Testis (tissue), 3 donors: Measurements from ENCODE around the gene ARAP1. TPM values are rescaled to one million over a fixed set of nuclear protein-coding genes. Genes with fewer than 3 reads are reported as not detected.

Experiments used
- DNase-seq: peaks from one replicate; pipeline ENCODE4 v3.0.0-alpha.2; 2019
- H3K27ac ChIP-seq, 2 donors: fragments of 200-600 bp; sonication (generic); one replicate each; pipeline ENCODE4 v1.5.1; 2019
- H3K27me3 ChIP-seq: fragments of 200-600 bp; sonication (generic); one replicate; pipeline ENCODE4 v1.5.1; 2019
- H3K36me3 ChIP-seq: fragments of 200-600 bp; sonication (generic); one replicate; pipeline ENCODE4 v1.5.1; 2017; ENCODE audit warnings: low read depth; ENCODE audit errors: missing control alignments
- H3K4me1 ChIP-seq: fragments of 200-600 bp; sonication (generic); one replicate; pipeline ENCODE4 v1.5.1; 2019
- H3K4me3 ChIP-seq, 2 donors: fragments of 200-600 bp; sonication (generic); one replicate each; pipeline ENCODE4 v1.5.1; 2017 to 2019
- H3K9me3 ChIP-seq: fragments of 200-600 bp; sonication (generic); one replicate; pipeline ENCODE4 v1.5.1; 2017
- POLR2A ChIP-seq: fragments of 450-650 bp; IDR thresholded peaks from one replicate; pipeline ENCODE4 v1.6.1; 2017; ENCODE audit warnings: antibody characterized with exemption, mild to moderate bottlenecking, moderate library complexity
- WGBS, 2 donors: methylation state at CpG; one replicate each; pipeline ENCODE4 v1.1.5; 2018; 5-methylcytosine and 5-hydroxymethylcytosine counted together
- intact Hi-C: fragments of 100-400 bp; cut with DNase I; formaldehyde crosslinking; loops from one replicate; pipeline ENCODE4 v1.15.1; 2023; ENCODE audit warnings: low total_unique reads
- polyA plus RNA-seq: library from polyadenylated mRNA; stranded (reverse); fragments of 350-450 nt; fragmentation: Illumina TruSeq; extraction: RNeasy Lipid Tissue Mini Kit (QIAGEN cat#74804); gene quantifications from one replicate; pipeline ENCODE4 v1.2.3, GENCODE V29; 2014; ENCODE audit warnings: low read depth, low replicate concordance; ENCODE audit not compliant: insufficient read depth
- total RNA-seq, 2 donors: library from RNA; depleted of rRNA; stranded (reverse); fragments of >200 nt; gene quantifications; one replicate each; pipeline ENCODE4 v1.2.3, GENCODE V29; 2016
- TF ChIP-seq, protein P1 (sequence below), 3 experiments: fragments of 450-650 bp in 2 of 3; fragments of 200-600 bp in 1 of 3; sonication (generic) in 1 of 3; IDR thresholded peaks; one replicate each; pipeline ENCODE4 v1.5.1; 2016 to 2019; ENCODE audit warnings: antibody characterized with exemption in 3 of 3, mild to moderate bottlenecking in 2 of 3, moderate library complexity in 1 of 3

Gene ARAP1
- total and polyA plus RNA-seq, 3 donors from 2014 or later = 46.9 to 88.3 (median 65.2) TPM

DNA sequence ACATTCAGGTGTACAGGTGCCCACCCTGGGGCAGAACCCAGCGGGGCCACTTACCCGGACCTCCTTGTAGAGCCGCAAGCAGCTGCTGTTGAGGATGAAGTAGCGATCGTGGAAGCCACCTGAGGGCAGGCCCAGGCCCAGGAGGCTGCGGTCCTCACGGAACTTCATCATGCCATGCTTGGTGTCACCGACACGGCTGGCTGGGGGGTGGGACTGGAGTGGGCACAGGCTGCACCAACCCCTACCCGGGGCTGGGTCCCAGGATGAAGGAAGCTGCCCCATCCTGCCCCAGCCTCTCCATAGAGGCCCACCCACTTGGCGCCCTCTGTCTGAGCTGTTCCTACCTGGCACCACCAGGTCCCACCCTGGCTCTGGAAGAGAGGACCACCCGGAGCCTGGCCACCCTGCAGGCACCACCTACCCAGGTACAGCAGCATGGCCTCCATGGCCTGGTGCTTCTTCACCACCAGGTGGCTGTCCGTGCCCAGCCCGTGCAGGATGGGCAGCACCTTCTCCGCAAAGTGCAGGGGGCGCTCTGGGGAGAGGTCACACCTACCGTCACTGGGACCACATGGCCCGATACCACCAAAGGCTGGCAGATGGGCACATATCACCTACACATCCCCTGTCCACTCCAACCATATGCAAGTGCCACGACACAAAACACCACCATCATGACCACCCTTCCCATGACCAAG is 58.8 kb downstream of the ARAP1 start:
- WGBS, 2 donors = 94% methylated on average over 10 to 19 of the region's 19 CpGs
- TF ChIP-seq, protein P1, sequence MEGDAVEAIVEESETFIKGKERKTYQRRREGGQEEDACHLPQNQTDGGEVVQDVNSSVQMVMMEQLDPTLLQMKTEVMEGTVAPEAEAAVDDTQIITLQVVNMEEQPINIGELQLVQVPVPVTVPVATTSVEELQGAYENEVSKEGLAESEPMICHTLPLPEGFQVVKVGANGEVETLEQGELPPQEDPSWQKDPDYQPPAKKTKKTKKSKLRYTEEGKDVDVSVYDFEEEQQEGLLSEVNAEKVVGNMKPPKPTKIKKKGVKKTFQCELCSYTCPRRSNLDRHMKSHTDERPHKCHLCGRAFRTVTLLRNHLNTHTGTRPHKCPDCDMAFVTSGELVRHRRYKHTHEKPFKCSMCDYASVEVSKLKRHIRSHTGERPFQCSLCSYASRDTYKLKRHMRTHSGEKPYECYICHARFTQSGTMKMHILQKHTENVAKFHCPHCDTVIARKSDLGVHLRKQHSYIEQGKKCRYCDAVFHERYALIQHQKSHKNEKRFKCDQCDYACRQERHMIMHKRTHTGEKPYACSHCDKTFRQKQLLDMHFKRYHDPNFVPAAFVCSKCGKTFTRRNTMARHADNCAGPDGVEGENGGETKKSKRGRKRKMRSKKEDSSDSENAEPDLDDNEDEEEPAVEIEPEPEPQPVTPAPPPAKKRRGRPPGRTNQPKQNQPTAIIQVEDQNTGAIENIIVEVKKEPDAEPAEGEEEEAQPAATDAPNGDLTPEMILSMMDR (IDR thresholded peaks at IDR 0.05) = no peak
- TF ChIP-seq POLR2A = no peak
- Histone ChIP-seq H3K4me1 (no peaks in the 10 kb centered on the region), H3K4me3 (no peak overlapping the region), H3K36me3 (no peaks in the 10 kb centered on the region), H3K27ac (no peak overlapping the region), H3K9me3 (no peaks in the 10 kb centered on the region), H3K27me3 (no peaks in the 10 kb centered on the region)
- intact Hi-C loops = no loop called here
- DNase-seq = no peak

DNA sequence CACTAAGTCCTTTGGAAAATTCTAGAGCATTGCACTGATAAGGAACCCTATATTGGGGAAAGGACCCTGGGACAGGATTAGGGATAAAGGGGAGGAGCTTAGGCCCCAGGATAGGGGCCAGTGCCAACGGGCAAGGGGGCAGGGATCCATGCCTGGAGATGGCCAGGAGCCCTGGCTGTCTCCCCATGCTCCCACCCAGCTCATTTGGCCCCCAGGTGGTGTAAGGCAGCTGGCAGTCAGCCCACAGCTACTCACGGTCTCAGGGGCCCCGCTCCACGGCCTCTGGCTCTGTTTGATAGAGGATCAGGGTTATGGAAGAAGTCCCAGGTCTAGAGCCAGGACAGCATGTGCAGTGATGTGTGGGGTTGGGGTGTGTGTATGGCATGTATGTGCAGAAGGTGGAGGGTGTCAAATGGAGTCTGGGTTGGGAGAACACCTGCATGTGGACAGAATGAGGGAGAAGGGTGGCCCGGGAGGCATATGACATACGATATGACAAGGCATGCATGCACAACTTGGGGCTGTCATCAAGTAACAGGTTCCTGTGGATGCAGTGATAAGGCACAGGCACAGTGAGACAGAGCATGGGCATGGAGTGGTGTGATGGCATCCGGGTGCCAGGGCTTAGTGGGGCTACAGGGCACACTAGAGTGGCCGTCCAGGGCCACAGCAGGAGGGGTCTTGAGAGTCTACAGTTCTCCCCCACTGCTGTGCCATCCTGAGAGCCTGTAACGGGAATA is 59.5 kb downstream of the ARAP1 start:
- H3K27ac ChIP-seq = no peak overlapping the region
- H3K36me3 ChIP-seq = no peaks in the 10 kb centered on the region
- TF ChIP-seq POLR2A = no peak
- TF ChIP-seq, protein P1 (IDR thresholded peaks at IDR 0.05) = no peak
- H3K27me3 ChIP-seq = no peaks in the 10 kb centered on the region
- intact Hi-C loops = no loop called here
- DNase-seq = no peak
- no peak overlapping the region for H3K4me3 ChIP-seq
- WGBS, 2 donors = 87 to 90% methylated on average over 6 to 9 of the region's 9 CpGs
- no peaks in the 10 kb centered on the region for H3K9me3 ChIP-seq
- H3K4me1 ChIP-seq = no peaks in the 10 kb centered on the region

DNA sequence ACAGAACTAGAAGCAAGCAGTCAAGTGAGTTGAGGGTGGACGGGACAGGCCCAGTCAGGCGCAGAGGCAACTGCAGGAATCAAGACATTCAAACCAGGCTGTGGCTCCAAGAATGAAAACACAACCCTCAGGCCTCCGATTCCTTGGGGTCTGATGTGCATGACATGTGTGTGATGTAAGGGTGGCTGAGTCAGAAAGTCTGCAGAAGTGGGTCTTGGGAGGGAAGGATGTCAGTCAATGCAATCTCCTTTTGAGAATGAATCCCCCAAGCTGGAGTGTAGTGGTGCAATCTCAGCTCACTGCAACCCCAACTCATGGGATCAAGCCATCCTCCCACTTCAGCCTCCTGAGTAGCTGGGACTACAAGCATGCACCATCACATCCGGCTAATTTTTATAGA is 62.0 kb downstream of the ARAP1 start:
- 91 to 98% methylated on average over 3 to 4 of the region's 4 CpGs for WGBS, 2 donors

DNA sequence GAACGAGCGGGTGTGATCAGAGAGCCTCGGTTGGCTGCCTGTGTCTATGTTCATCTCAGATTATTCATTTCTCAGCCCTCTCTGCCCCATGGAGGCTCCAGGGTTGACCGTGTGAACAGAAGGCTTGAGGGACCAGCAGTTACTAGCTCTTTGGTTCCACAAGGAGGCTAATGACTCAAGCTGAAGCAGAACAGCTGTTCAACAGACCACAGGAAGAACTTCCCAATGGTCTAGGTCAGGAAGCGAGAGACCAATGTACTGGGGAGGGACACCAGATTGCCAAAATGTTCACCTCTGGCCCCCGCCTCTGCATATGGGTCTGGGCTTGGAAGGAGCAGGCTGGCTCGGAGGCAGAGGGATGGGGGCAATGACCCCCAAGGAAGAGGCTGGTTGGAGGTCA is 63.3 kb downstream of the ARAP1 start:
- Histone ChIP-seq H3K9me3 (no peaks in the 10 kb centered on the region), H3K27me3 (no peaks in the 10 kb centered on the region), H3K36me3 (no peaks in the 10 kb centered on the region), H3K4me1 (peaks cover 11% of the 10 kb centered on the region), H3K4me3 (no peak overlapping the region), H3K27ac (no peak overlapping the region)
- WGBS, 2 donors = 71 to 78% methylated on average over 6 to 7 of the region's 7 CpGs
- DNase-seq = no peak
- TF ChIP-seq, protein P1 (IDR thresholded peaks at IDR 0.05) = no peak
- TF ChIP-seq POLR2A = no peak
- intact Hi-C loops = no loop called here

More for the DNA sequence above, 62.0 kb downstream of the ARAP1 start:
- Histone ChIP-seq H3K4me1 (peaks cover 11% of the 10 kb centered on the region), H3K27ac (no peak overlapping the region), H3K9me3 (no peaks in the 10 kb centered on the region), H3K4me3 (no peak overlapping the region), H3K27me3 (no peaks in the 10 kb centered on the region), H3K36me3 (no peaks in the 10 kb centered on the region)
- DNase-seq = no peak
- no peak for TF ChIP-seq POLR2A
- TF ChIP-seq, protein P1 (IDR thresholded peaks at IDR 0.05) = no peak
- intact Hi-C loops = no loop called here
